K562 (cell line): ENCODE results near the gene SNRNP70. TPM values are rescaled to one million over a fixed set of nuclear protein-coding genes. Genes with fewer than 3 reads are reported as not detected.
A peak's percentile ranks its signal among the peaks of the same experiment; 100 is the strongest.

ENCODE experiments used
- CREB3 ChIP-seq: fragments of 450-650 bp; conservative IDR thresholded peaks from 2 replicates; pipeline ENCODE4 v1.6.1; 2016; ENCODE audit warnings: missing genetic modification characterization, low read depth, mild to moderate bottlenecking, missing compliant biosample characterization, moderate library complexity
- CTCF ChIP-seq, 3 experiments: IDR thresholded peaks in 2 of 3; conservative IDR thresholded peaks in 1 of 3; 2 replicates each; pipeline ENCODE4 v1.5.1; 2011 to 2012; ENCODE audit warnings: low read length in 3 of 3, mild to moderate bottlenecking in 3 of 3, control low read depth in 2 of 3, improper control_type of control experiment in 1 of 3, inconsistent platforms in 1 of 3, low read depth in 1 of 3, mixed read lengths in 1 of 3, moderate library complexity in 1 of 3; ENCODE audit not compliant: insufficient read depth in 2 of 3
- ESRRB ChIP-seq: fragments of 250-450 bp; sonication (Bioruptor Pico); IDR thresholded peaks from 2 replicates; pipeline ENCODE4 v1.5.0; 2020; ENCODE audit warnings: mild to moderate bottlenecking, moderate library complexity, borderline replicate concordance
- KLF1 ChIP-seq: fragments of 450-650 bp; IDR thresholded peaks from 2 replicates; pipeline ENCODE4 v1.6.1; 2016; ENCODE audit warnings: missing genetic modification characterization, missing compliant biosample characterization
- NRF1 ChIP-seq, 2 experiments: fragments of 450-650 bp; IDR thresholded peaks in 1 of 2; conservative IDR thresholded peaks in 1 of 2; 2 replicates each; pipeline ENCODE4 v1.6.1; 2014; ENCODE audit warnings: mild to moderate bottlenecking in 2 of 2
- PRMT5 ChIP-seq: sonication (generic); formaldehyde crosslinking; IDR thresholded peaks from 2 replicates; pipeline ENCODE4 v1.5.0; 2020; ENCODE audit warnings: missing genetic modification reagents
- REST ChIP-seq, 2 experiments: fragments of 450-650 bp; formaldehyde crosslinking in 1 of 2; IDR thresholded peaks; 2 replicates each; pipeline versions ENCODE4 v1.4.0 to v1.6.1; 2014 to 2020; ENCODE audit warnings: mild to moderate bottlenecking in 2 of 2, borderline replicate concordance in 1 of 2, low read depth in 1 of 2
- ZFP1 ChIP-seq: fragments of 450-650 bp; formaldehyde crosslinking; IDR thresholded peaks from 2 replicates; pipeline ENCODE4 v1.4.0; 2020; ENCODE audit warnings: mild to moderate bottlenecking, mixed read lengths
- ZFP30 ChIP-seq: fragments of 250-450 bp; sonication (Bioruptor Pico); IDR thresholded peaks from 2 replicates; pipeline ENCODE4 v1.8.0; 2022; ENCODE audit warnings: moderate library complexity, mild to moderate bottlenecking, inconsistent platforms, borderline replicate concordance
- ZNF518B ChIP-seq: fragments of 250-450 bp; sonication (Bioruptor Pico); IDR thresholded peaks from 2 replicates; pipeline ENCODE4 v1.5.0; 2021; ENCODE audit warnings: mild to moderate bottlenecking, moderate library complexity
- polyA plus RNA-seq, 8 experiments: library from polyadenylated mRNA; depleted of rRNA in 4 of 8; stranded (reverse) in 5 of 8; unstranded in 3 of 8; fragments of >200 nt; fragmentation: Nextera tagmentation in 2 of 8; fragmentation: Illumina TruSeq in 1 of 8; extraction: Ambion mirVana in 2 of 8; extraction: Trizol in 1 of 8; gene quantifications; 2 replicates each; pipeline versions ENCODE4 v1.2.1 to v1.2.3, GENCODE V29; 2011 to 2014; ENCODE audit warnings: inconsistent platforms in 1 of 8, missing spikeins in 1 of 8
- total RNA-seq, 7 experiments: library from RNA; depleted of rRNA in 6 of 7; stranded (reverse); fragments of >200 nt in 6 of 7; fragmentation: Illumina TruSeq in 2 of 7; extraction: Trizol in 2 of 7; gene quantifications; 2 replicates each; pipeline versions ENCODE4 v1.2.1 to v1.2.3, GENCODE V29; 2011 to 2021; ENCODE audit warnings: low replicate concordance in 1 of 7

The SNRNP70 gene
- total and polyA plus RNA-seq, 9 of the 15 experiments (the other 6 are each of a cell fraction or from before 2014, with no cell fraction given) = 2.8 to 496 (median 136) TPM

- TF ChIP-seq CTCF (IDR thresholded peaks at IDR 0.05 in 2 of 3, conservative IDR thresholded peaks at IDR 0.05 in 1 of 3; ENCODE audit: insufficient read depth in 2 of 3, low read depth in 1 of 3, low read length in 3 of 3) = no peak
- TF ChIP-seq KLF1 = no peak
- TF ChIP-seq CREB3 (tag) = no peak
- no peak for TF ChIP-seq ZFP1 (CRISPR knock-in tag)
- TF ChIP-seq PRMT5 (CRISPR knock-in tag) = peak; percentile 92
- TF ChIP-seq NRF1 (conservative IDR thresholded peaks at IDR 0.05 in 1 of 2, IDR thresholded peaks at IDR 0.05 in 1 of 2) = peak; percentile 43 to 53; a peak in 3 of 4 replicates
- peak; percentile 99 for TF ChIP-seq REST (IDR thresholded peaks at IDR 0.05; ENCODE audit: borderline replicate concordance)
- peak; percentile 98 for TF ChIP-seq REST (CRISPR knock-in tag; IDR thresholded peaks at IDR 0.05; ENCODE audit: low read depth)
- TF ChIP-seq ZFP30 (CRISPR knock-in tag) = no peak
- TF ChIP-seq ZNF518B (CRISPR knock-in tag) = no peak
- TF ChIP-seq ESRRB = no peak
Measured at GRCh38 chr19:49119411-49120324, 34.4 kb downstream of the SNRNP70 start, which contains the start of gene PPFIA3 (continued).
